ENCODE data around the gene TRIO. TPM values are rescaled to one million over a fixed set of nuclear protein-coding genes. Genes with fewer than 3 reads are reported as not detected.

Gene TRIO
- total and polyA plus RNA-seq, 7 donors: 18.5 to 77.5 (median 35.0) TPM

- Histone ChIP-seq H3K36me3 (ENCODE audit: insufficient read depth in 1 of 2, low read depth in 1 of 2) (no peaks in the 10 kb centered on the region), H3K4me1 (peaks cover 62% of the 10 kb centered on the region), H3K4me3 (no peak overlapping the region), H3K27me3 (ENCODE audit: insufficient read depth in 3 of 3, low read length in 2 of 3) (no peaks in the 10 kb centered on the region), H3K27ac (no peak overlapping the region), H3K9me3 (no peaks in the 10 kb centered on the region)
- no peak for TF ChIP-seq CTCF (IDR thresholded peaks at IDR 0.05)
- ATAC-seq: peak; percentile 19 to 48 (median 31)
- intact Hi-C loops (cut with DNase I): no loop called here
- no peak for DNase-seq
- WGBS, 3 donors: 49 to 53% (median 50%) methylated on average over 8 of the region's 8 CpGs
These were observed 31.1 kb downstream of the TRIO start for GRCh38 chr5:14174230-14174636.

GRCh38 chr5:14175381-14175780 is 32.2 kb downstream of the TRIO start:
- no peak for TF ChIP-seq CTCF (IDR thresholded peaks at IDR 0.05)
- no peak overlapping the region for H3K4me3 ChIP-seq
- WGBS, 3 donors: 93 to 98% (median 96%) methylated on average over 1 of the region's 1 CpG
- intact Hi-C loops (cut with DNase I): no loop called here
- DNase-seq (no peak), ATAC-seq (no peak)
- H3K27me3 ChIP-seq (ENCODE audit: insufficient read depth in 3 of 3, low read length in 2 of 3): no peaks in the 10 kb centered on the region
- no peaks in the 10 kb centered on the region for H3K36me3 ChIP-seq (ENCODE audit: insufficient read depth in 1 of 2, low read depth in 1 of 2)
- no peaks in the 10 kb centered on the region for H3K9me3 ChIP-seq
- H3K4me1 ChIP-seq: peaks cover 69% of the 10 kb centered on the region
- H3K27ac ChIP-seq: no peak overlapping the region

- 90 to 93% (median 91%) methylated on average over 2 of the region's 2 CpGs for WGBS, 3 donors
- ATAC-seq: no peak
- no peaks in the 10 kb centered on the region for H3K27me3 ChIP-seq (ENCODE audit: insufficient read depth in 3 of 3, low read length in 2 of 3)
These were observed 33.7 kb downstream of the TRIO start for GRCh38 chr5:14176888-14177287.

GRCh38 chr5:14177634-14178033 is 34.5 kb downstream of the TRIO start:
- Histone ChIP-seq H3K27ac (no peak overlapping the region), H3K27me3 (ENCODE audit: insufficient read depth in 3 of 3, low read length in 2 of 3) (no peaks in the 10 kb centered on the region), H3K4me1 (peaks cover 60% of the 10 kb centered on the region), H3K9me3 (no peaks in the 10 kb centered on the region), H3K4me3 (no peak overlapping the region), H3K36me3 (ENCODE audit: insufficient read depth in 1 of 2, low read depth in 1 of 2) (no peaks in the 10 kb centered on the region)
- ATAC-seq (no peak), DNase-seq (no peak)
- 70 to 80% (median 79%) methylated on average over 3 of the region's 3 CpGs for WGBS, 3 donors
- no peak for TF ChIP-seq CTCF (IDR thresholded peaks at IDR 0.05)
- intact Hi-C loops (cut with DNase I): no loop called here

More at GRCh38 chr5:14176888-14177287, 33.7 kb downstream of the TRIO start:
- Histone ChIP-seq H3K9me3 (no peaks in the 10 kb centered on the region), H3K4me3 (no peak overlapping the region), H3K4me1 (peaks cover 61% of the 10 kb centered on the region), H3K36me3 (ENCODE audit: insufficient read depth in 1 of 2, low read depth in 1 of 2) (no peaks in the 10 kb centered on the region), H3K27ac (no peak overlapping the region)
- DNase-seq: no peak
- no peak for TF ChIP-seq CTCF (IDR thresholded peaks at IDR 0.05)
- intact Hi-C loops (cut with DNase I): no loop called here

- peak in 1 of 4 donors; percentile 9 for ATAC-seq
- H3K27ac ChIP-seq: no peak overlapping the region
- no peaks in the 10 kb centered on the region for H3K36me3 ChIP-seq (ENCODE audit: insufficient read depth in 1 of 2, low read depth in 1 of 2)
- intact Hi-C loops (cut with DNase I): no loop called here
- no peak for DNase-seq
- H3K4me1 ChIP-seq: peaks cover 60% of the 10 kb centered on the region
- WGBS, 3 donors: 35 to 60% (median 37%) methylated on average over 4 of the region's 4 CpGs
- no peak overlapping the region for H3K4me3 ChIP-seq
- H3K9me3 ChIP-seq: no peaks in the 10 kb centered on the region
- H3K27me3 ChIP-seq (ENCODE audit: insufficient read depth in 3 of 3, low read length in 2 of 3): no peaks in the 10 kb centered on the region
- no peak for TF ChIP-seq CTCF (IDR thresholded peaks at IDR 0.05)
These were observed 34.9 kb downstream of the TRIO start for GRCh38 chr5:14178091-14178490.

Data from psoas muscle (tissue), 8 donors.